CD4-positive, alpha-beta T cell treated with Interferon alpha-2 for 1 hour (primary cell): ENCODE data around the gene C7.

ENCODE experiments used
- DNase-seq, 2 donors: peaks; one replicate each; pipeline ENCODE4 v3.0.0-alpha.2; 2020 to 2022

Gene C7

DNA sequence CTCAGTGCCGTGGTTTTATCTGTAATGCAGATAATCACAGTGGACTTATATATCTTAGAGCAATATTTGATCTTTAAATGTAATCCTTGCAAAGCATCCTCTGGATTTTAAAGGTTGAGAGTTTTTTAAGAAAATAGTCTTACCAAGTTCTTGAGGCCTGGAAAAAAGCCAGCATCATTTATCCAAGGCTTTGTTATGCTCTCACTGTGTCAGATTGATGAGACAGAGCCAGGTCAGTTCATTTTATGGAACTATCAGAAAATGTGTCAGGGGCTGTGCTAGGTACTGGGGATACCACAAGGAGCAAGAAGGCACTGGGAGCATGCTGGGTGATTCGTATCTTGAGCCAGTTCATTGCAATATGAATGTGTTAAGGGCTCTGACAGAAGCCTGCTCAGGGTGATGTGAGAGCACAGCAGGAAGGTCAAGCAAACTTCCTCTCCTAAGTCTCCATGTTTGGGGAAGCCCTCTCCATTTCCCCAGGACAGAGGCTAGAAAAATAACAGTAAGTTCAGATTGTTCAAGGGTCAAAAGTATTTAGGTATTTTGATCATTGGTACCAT lies 19.7 kb downstream of the C7 start:
- DNase-seq, result no peak

DNA sequence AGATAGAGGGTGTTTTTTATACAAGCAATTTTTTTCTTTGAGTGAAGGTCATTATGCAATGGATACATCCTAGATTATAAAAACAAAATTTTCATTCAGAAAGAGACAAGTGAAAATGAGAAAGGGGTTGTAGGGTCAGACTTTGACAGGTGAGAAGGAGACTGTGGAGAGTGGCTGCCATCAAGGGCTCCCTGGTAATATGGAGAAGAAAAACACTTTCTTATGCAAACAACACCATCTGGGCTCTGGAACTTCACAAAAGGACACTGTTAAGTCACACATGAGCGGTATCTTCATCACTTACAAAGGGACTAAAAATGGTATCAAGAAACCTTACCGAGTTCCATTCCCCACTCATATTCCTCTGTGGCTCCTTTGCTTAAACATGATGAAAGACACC lies 23.5 kb downstream of the C7 start:
- DNase-seq, result no peak

- DNase-seq, result no peak
These were observed 27.8 kb downstream of the C7 start for GRCh38 chr5:40937075-40937474.

GRCh38 chr5:40939753-40940152 lies 30.5 kb downstream of the C7 start:
- no peak for DNase-seq

DNA sequence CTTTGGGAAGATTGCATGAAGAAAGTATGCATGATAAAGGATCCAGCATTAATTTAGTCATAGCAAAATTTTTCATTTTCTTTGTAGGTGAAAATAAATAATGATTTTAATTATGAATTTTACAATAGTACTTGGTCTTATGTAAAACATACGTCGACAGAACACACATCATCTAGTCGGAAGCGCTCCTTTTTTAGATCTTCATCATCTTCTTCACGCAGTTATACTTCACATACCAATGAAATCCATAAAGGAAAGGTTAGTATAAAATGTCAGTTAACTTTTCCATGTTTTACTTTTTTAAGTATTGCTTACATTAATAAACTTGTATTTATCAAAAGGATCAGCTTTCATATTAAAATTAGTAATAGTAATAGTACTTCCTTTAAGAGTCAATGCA lies 35.8 kb downstream of the C7 start:
- DNase-seq, result no peak

DNA sequence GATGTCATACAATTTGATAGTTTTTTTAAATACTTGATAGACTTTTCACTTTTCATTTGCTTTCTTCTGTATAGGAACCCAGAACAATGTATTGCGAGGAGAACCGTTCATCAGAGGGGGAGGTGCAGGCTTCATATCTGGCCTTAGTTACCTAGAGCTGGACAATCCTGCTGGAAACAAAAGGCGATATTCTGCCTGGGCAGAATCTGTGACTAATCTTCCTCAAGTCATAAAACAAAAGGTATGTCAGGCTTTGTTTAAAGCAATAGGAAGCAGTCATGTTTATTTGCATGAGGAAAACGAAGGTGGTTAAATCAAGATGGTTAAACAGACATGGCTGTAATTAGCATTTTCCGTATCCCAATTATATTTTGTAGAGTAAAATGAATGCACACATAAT lies 46.0 kb downstream of the C7 start:
- DNase-seq, result no peak

DNA sequence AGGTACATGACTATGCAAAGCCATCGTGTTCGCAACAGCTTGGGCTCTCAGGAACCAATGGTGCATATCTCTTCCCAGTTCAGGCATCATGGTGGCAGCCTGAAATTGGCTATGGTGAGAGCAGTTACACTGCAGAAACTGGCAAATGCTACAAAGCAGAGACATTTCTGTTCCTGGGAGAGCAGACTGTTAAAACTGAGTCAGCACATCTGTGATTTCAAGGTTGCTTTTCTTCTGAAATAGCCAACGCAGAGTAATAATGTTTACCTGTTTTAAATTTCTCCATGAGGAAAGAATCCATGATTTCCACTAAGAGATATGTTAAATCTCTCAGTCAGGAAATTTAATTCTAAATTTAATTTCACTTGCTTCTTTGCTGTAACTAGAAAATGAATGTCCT lies 47.8 kb downstream of the C7 start:
- DNase-seq, result no peak

- no peak for DNase-seq
These were observed 49.5 kb downstream of the C7 start for GRCh38 chr5:40958811-40959210.

DNA sequence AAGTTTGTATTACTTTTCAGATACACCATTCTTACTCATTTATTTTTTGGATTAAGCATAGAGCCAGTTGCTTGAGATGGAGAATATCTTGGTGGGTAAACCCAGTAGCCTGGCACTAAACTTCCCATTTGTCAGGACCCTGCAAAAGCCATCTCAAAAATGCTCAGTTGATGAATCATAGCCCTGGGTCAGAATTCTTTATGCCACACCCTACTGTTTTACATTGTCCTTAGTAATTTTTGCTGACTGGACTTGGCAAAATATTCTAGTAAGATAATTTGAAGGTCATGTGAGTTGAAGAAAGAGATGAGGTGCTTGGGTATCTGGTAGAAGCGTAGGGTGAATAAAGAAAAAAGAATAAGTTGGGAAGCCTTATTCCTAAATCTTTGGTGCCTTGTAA lies 50.7 kb downstream of the C7 start:
- DNase-seq, result no peak

GRCh38 chr5:40962207-40962955 lies 53.1 kb downstream of the C7 start:
- no peak for DNase-seq

DNA sequence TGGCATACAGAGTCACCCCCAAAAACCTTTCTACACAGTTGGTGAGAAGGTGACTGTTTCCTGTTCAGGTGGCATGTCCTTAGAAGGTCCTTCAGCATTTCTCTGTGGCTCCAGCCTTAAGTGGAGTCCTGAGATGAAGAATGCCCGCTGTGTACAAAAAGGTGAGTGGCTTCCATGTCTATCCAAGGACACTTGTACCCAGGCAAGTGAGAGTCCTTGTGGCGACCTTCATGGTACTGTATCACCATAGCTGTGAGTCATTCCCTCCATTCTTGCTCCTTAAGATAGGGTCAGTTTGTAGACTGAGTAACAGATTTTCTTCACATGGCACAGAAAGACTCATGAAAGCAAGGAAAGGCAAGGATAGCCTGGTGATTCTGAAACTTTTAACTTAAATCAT lies 63.1 kb downstream of the C7 start:
- no peak for DNase-seq

- no peak for DNase-seq
These were observed 64.2 kb downstream of the C7 start for GRCh38 chr5:40973364-40974004.

- DNase-seq, result no peak
These were observed 66.7 kb downstream of the C7 start for GRCh38 chr5:40976041-40976440.

- DNase-seq, result no peak
These were observed 67.5 kb downstream of the C7 start for GRCh38 chr5:40976836-40977235.

DNA sequence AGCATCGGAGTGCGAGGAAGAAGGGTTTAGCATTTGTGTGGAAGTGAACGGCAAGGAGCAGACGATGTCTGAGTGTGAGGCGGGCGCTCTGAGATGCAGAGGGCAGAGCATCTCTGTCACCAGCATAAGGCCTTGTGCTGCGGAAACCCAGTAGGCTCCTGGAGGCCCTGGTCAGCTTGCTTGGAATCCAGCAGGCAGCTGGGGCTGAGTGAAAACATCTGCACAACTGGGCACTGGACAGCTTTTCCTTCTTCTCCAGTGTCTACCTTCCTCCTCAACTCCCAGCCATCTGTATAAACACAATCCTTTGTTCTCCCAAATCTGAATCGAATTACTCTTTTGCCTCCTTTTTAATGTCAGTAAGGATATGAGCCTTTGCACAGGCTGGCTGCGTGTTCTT lies 72.1 kb downstream of the C7 start:
- DNase-seq, result no peak

DNA sequence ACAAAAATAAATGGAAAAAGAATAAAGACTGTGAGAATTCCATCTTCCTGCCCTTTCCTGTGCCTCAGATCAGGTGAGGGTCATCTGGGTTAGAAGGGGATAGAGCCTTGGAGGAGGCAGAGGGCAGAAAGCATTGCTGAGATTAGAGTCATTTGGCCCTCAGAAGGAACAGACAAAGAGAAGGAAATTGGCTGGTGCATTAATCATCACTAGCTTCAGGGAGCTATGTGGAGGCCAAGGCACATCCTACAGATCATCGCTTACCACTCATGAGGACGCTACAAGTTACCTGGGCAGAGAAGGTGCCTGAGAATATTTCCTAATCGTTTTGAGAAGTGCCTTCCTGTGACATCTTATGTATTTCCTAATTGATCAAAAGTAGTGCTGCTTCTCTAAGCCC lies 74.5 kb downstream of the C7 start:
- DNase-seq, result no peak

DNA sequence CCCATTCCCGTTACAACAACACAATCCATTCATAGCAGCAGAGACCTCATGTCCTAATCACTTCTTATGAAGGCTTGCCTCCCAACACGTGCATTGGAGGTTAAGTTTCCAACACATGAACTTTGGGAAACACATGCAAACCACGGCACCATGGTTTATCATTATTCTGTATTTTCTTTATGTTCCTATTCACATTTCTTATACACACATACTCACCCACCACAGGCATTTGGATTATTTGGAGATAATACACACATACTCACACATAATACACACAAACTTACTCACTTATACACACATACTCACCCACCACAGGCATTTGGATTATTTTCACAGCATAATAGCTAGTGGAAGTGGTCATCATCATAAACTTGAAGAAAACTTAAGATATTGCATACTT lies 75.6 kb downstream of the C7 start:
- DNase-seq, result no peak

GRCh38 chr5:40985501-40985900 lies 76.2 kb downstream of the C7 start:
- DNase-seq, result no peak

DNA sequence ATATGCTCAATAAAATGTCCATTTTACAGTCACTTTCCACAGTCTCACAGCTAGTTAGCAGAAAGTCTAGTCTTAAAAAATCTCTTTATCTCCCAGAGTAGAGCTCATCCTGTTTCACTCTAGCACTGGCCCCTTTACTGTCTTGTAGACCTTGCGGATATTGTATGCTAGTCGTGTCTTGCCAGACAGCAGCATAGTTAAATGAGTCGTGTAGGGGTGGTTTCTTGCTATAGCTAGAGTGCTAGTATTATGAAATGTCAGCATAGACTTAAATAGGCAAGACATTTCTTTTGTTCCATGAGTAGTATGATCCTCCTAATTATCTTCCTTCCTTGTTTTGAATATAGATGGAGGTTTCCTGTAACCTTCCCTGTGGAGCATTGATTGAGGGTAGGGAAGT lies 77.4 kb downstream of the C7 start:
- no peak for DNase-seq

DNA sequence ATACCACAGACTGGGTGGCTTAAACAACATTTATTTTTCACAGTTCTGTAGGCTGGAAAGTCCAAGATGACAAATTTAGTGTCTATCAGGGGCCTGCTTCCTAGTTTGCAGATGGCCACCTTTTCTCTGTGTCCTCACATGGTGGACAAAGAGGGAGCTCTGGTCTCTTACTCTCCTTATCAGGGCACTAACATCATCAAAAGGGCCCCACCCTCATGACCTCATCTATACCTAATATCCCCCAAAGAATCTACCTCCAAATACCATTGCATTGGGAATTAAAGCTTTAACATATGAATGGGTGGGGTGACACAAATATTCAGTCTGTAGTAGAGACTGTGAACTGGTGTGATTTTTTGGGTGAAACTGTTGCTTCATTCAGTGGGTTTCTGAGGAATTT lies 78.1 kb downstream of the C7 start:
- no peak for DNase-seq

- no peak for DNase-seq
These were observed 79.6 kb downstream of the C7 start for GRCh38 chr5:40988746-40989510.

- no peak for DNase-seq
These were observed 82.1 kb downstream of the C7 start for GRCh38 chr5:40991168-40991980.

DNA sequence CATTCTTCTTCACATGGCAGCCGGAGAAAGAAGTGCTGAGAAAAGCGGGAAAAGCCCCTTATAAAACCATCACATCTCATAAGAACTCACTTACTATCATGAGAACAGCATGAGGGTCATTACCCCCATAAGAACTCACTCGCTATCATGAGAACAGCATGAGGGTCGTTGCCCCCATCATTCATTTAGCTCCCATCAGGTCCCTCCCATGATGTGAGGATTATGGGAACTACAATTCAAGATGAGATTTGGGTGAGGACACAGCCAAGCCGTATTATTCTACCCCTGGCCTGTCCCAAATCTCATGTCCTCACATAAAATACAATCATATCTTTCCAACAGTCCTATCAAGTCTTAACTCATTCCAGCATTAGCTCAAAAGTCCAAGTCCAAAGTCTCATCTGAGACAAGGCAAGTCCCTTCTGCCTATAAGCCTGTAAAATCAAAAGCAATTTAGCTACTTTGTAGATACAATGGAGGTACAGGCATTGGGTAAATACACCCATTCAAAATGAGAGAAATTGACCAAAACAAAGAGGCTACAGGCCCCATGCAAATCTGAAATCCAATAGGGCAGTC lies 82.8 kb downstream of the C7 start:
- DNase-seq, result no peak
